ENCODE measurements around the gene ZNF618. TPM values are rescaled to one million over a fixed set of nuclear protein-coding genes. Genes with fewer than 3 reads are reported as not detected.
A peak's percentile ranks its signal among the peaks of the same experiment; 100 is the strongest.

ZNF618 gene
- total and polyA plus RNA-seq, 8 donors = 9.9 to 38.6 (median 34.9) TPM

DNA sequence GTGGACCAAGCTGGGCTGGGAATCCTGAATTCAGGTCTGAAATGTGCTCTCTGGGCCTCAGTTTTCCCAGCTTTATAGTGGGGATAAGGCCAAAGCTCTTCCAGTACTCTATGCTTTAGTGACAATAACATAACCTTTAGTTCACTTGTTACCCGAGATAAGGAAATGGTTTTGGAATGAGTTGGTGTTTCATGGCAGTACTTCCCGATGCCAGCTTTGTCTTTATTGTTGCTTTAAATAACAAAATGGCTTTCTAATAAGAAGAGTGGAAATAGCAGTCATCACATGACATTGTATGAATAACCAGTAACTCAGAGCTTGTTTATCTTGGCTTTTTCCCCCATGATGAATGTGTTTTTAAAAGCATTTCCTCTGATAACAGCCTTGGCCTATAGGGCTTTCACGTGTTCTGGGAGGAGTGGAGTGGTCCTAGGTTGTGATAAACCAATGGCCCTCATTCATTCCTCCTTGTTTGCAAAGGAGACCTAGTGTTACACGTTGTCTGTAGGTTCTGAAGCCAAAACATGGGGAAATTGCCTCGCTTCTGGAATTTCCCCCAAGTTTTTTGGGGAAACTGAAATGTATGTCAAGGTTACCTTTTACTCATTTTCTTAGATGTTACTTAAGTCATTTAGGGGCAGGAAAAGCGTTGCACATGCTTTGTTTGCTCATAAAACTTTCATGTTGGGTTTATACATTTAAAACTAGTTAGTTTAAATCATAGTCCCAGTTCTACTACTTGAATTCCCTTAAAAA lies 53.7 kb downstream of the ZNF618 start:
- ATAC-seq (peak; percentile 68), DNase-seq (peak in 1 of 4 donors; percentile 7)
- TF ChIP-seq, protein P1, sequence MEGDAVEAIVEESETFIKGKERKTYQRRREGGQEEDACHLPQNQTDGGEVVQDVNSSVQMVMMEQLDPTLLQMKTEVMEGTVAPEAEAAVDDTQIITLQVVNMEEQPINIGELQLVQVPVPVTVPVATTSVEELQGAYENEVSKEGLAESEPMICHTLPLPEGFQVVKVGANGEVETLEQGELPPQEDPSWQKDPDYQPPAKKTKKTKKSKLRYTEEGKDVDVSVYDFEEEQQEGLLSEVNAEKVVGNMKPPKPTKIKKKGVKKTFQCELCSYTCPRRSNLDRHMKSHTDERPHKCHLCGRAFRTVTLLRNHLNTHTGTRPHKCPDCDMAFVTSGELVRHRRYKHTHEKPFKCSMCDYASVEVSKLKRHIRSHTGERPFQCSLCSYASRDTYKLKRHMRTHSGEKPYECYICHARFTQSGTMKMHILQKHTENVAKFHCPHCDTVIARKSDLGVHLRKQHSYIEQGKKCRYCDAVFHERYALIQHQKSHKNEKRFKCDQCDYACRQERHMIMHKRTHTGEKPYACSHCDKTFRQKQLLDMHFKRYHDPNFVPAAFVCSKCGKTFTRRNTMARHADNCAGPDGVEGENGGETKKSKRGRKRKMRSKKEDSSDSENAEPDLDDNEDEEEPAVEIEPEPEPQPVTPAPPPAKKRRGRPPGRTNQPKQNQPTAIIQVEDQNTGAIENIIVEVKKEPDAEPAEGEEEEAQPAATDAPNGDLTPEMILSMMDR (IDR thresholded peaks at IDR 0.05) = no peak
- H3K4me1 ChIP-seq = peaks cover 3 to 4% of the 10 kb centered on the region in 2 donors
- H3K9me3 ChIP-seq = peaks cover 0 to 18% of the 10 kb centered on the region in 2 donors
- H3K36me3 ChIP-seq = no peaks in the 10 kb centered on the region
- intact Hi-C loops (cut with DNase I) = no loop called here
- H3K27me3 ChIP-seq = no peaks in the 10 kb centered on the region
- H3K4me3 ChIP-seq = no peak overlapping the region
- no peak overlapping the region for H3K27ac ChIP-seq

DNA sequence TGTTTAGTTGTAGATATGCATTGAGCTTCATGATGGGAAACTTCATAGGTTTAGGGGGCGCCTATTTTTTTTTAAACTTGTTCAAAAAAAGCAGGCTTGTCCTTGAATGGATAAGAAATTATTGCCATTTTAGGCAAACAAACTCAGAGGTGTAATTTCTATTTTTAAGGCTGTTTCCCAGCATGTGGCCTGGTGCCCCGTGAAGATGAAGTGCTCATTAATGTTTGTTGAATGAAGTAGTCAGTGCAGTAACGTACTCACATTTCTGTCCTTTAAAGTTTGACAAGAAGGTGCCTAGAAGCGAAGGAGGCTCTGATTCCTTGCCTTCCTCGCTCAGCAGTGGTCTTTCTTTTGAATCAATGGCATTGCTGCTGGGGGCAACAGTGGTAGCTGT lies 54.3 kb downstream of the ZNF618 start:
- TF ChIP-seq, protein P1 (IDR thresholded peaks at IDR 0.05) = no peak

GRCh38 chr9:113931140-113931539 lies 55.0 kb downstream of the ZNF618 start:
- H3K4me3 ChIP-seq = no peak overlapping the region
- TF ChIP-seq, protein P1 (IDR thresholded peaks at IDR 0.05) = no peak
- H3K27ac ChIP-seq = no peak overlapping the region
- DNase-seq (no peak), ATAC-seq (no peak)
- intact Hi-C loops (cut with DNase I) = no loop called here
- H3K4me1 ChIP-seq = peaks cover 3 to 4% of the 10 kb centered on the region in 2 donors
- peaks cover 0 to 18% of the 10 kb centered on the region in 2 donors for H3K9me3 ChIP-seq
- H3K27me3 ChIP-seq = no peaks in the 10 kb centered on the region
- H3K36me3 ChIP-seq = no peaks in the 10 kb centered on the region

More for the DNA sequence above, 54.3 kb downstream of the ZNF618 start:
- H3K9me3 ChIP-seq = peaks cover 0 to 18% of the 10 kb centered on the region in 2 donors
- no peak for DNase-seq
- no peak overlapping the region for H3K4me3 ChIP-seq
- H3K27me3 ChIP-seq = no peaks in the 10 kb centered on the region
- intact Hi-C loops (cut with DNase I) = no loop called here
- no peaks in the 10 kb centered on the region for H3K36me3 ChIP-seq
- peaks cover 3 to 4% of the 10 kb centered on the region in 2 donors for H3K4me1 ChIP-seq
- H3K27ac ChIP-seq = no peak overlapping the region
- ATAC-seq = peak; percentile 72

DNA sequence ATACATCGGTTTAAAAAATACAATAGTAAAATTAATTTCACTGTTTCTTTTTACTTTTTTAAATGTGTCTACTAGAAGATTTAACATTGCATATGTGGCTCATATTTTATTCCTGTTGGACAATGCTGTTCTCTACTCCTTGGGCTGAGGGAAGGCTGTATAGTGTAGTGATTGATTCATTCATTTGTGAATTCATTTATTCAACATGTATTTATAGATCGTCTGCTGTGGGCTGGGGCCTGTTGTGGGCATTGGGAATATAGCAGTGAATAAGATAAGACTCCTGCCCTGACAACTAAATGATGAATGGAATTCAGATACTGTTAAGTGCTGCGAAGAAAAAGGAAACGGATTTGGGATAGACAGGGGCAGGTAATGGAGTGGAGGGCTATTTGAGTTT lies 55.7 kb downstream of the ZNF618 start:
- peaks cover 0 to 18% of the 10 kb centered on the region in 2 donors for H3K9me3 ChIP-seq
- intact Hi-C loops (cut with DNase I) = no loop called here
- DNase-seq (no peak), ATAC-seq (no peak)
- H3K4me1 ChIP-seq = peaks cover 3 to 4% of the 10 kb centered on the region in 2 donors
- no peaks in the 10 kb centered on the region for H3K36me3 ChIP-seq
- no peak overlapping the region for H3K27ac ChIP-seq
- H3K4me3 ChIP-seq = no peak overlapping the region
- TF ChIP-seq, protein P1 (IDR thresholded peaks at IDR 0.05) = no peak
- H3K27me3 ChIP-seq = no peaks in the 10 kb centered on the region

DNA sequence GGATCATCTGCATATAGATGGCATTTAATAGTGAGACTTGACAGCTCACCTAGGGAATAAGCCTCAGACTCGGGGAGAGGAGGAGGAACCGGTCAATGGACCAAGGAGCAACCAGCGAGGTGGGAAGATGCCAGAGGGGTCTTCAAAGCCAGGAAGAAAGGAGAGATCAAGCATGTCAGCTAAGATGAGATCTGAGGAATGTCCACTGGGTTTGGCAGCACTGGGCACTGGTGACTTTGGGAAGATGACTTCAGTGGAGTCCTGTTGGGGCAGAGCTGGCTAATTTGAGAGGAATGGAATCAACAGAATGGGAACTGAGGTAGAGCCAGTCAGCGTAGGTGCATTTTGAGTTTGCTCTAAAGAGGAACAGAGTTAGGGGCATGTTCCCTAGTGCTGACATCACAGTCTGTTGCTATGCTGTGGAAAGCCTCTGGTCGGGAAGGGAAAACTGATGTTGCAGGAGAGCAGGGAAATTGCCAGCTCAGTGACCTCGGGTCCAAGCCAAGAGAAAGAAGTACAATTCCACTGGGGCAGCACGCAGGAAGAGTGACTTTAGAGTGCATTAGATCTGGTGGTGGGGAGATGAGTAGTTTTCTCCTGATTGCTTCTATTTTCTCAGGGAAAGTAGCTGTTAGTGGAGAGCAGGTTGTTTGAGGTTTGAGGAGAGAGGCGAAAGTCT lies 56.9 kb downstream of the ZNF618 start:
- H3K36me3 ChIP-seq = no peaks in the 10 kb centered on the region
- DNase-seq = no peak
- peaks cover 0 to 11% of the 10 kb centered on the region in 2 donors for H3K9me3 ChIP-seq
- H3K27me3 ChIP-seq = no peaks in the 10 kb centered on the region
- H3K27ac ChIP-seq = no peak overlapping the region
- H3K4me1 ChIP-seq = peaks cover 3 to 9% of the 10 kb centered on the region in 2 donors
- H3K4me3 ChIP-seq = no peak overlapping the region
- no peak for ATAC-seq
- TF ChIP-seq, protein P1 (IDR thresholded peaks at IDR 0.05) = no peak
- intact Hi-C loops (cut with DNase I) = no loop called here

Measured in left lung (tissue), 10 donors.